Measurements from ENCODE around the gene ATP2C1. TPM values are rescaled to one million over a fixed set of nuclear protein-coding genes. Genes with fewer than 3 reads are reported as not detected.

Gene ATP2C1
- polyA plus RNA-seq, 3 donors: 118 to 141 (median 131) TPM

- peak; percentile 86 for DNase-seq
Measured at GRCh38 chr3:130892759-130893375, 1.0 kb upstream of the ATP2C1 start.

GRCh38 chr3:130894130-130894985 lies 474 bp downstream of the ATP2C1 start:
- peak; percentile 22 for DNase-seq

- DNase-seq: peak; percentile 19
Measured at GRCh38 chr3:130894986-130895280, 1.0 kb downstream of the ATP2C1 start.

- DNase-seq: no peak
Measured at GRCh38 chr3:130895690-130896488, 2.0 kb downstream of the ATP2C1 start.

- DNase-seq: no peak
Measured at GRCh38 chr3:130897316-130897715, 3.4 kb downstream of the ATP2C1 start.

- DNase-seq: no peak
Measured at GRCh38 chr3:130900959-130901358, 7.1 kb downstream of the ATP2C1 start.

GRCh38 chr3:130901463-130902204 lies 7.8 kb downstream of the ATP2C1 start:
- no peak for DNase-seq

GRCh38 chr3:130903412-130903908 lies 9.6 kb downstream of the ATP2C1 start:
- DNase-seq: no peak

- DNase-seq: no peak
Measured at GRCh38 chr3:130904491-130904890, 10.6 kb downstream of the ATP2C1 start.

- DNase-seq: no peak
Measured at GRCh38 chr3:130905551-130905950, 11.7 kb downstream of the ATP2C1 start.

- no peak for DNase-seq
Measured at GRCh38 chr3:130906374-130906995, 12.6 kb downstream of the ATP2C1 start.

GRCh38 chr3:130907500-130907899 lies 13.6 kb downstream of the ATP2C1 start:
- DNase-seq: no peak

- DNase-seq: no peak
Measured at GRCh38 chr3:130907966-130908365, 14.1 kb downstream of the ATP2C1 start.

- DNase-seq: no peak
Measured at GRCh38 chr3:130915567-130916292, 21.8 kb downstream of the ATP2C1 start.

GRCh38 chr3:130916507-130917167 lies 22.8 kb downstream of the ATP2C1 start:
- DNase-seq: no peak

- no peak for DNase-seq
Measured at GRCh38 chr3:130918328-130918727, 24.4 kb downstream of the ATP2C1 start.

- no peak for DNase-seq
Measured at GRCh38 chr3:130925628-130926027, 31.7 kb downstream of the ATP2C1 start.

GRCh38 chr3:130926504-130926903 lies 32.6 kb downstream of the ATP2C1 start:
- DNase-seq: no peak

GRCh38 chr3:130929804-130930203 lies 35.9 kb downstream of the ATP2C1 start:
- DNase-seq: no peak

GRCh38 chr3:130932979-130933378 lies 39.1 kb downstream of the ATP2C1 start:
- DNase-seq: no peak

All from renal pelvis (tissue), 4 donors.